Measurements from ENCODE around the gene C20orf204. TPM values are rescaled to one million over a fixed set of nuclear protein-coding genes. Genes with fewer than 3 reads are reported as not detected.

The C20orf204 gene
- total RNA-seq, 4 donors from 2014 or later = 0.17 to 1.6 (median 0.32) TPM

DNA sequence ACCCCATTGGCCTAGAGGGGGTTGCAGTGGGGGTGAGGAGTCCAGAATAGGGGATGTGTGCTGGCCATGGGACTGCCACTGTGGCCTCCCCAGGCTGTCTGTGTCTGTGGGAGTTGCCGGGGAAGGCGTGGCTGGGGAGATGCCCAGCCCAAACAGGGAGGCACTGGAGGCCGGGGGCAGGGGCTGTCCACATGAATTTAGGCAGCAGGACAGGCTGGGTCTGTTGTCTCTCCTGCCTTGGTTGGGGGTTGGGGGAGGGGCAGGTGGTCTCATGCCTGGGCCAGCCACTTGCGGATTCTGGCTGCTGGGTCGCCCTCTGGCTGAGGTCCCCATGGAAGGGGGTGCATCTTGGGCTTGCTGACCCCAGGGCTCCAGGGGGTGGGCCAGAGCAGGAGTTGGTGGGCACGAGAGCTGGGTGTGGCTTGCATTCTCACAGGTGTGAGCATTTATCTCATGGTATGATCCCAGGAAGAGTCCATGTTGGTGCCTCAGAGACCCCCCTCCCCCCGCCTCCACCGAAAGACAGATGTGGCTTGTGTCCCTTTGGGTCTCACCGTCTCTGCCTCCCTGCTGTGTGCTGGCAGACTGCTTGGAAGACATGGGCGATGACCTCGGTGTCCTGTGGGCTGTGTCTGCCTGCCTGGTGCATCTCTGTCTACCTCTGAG lies 9.5 kb downstream of the C20orf204 start:
- no peak for DNase-seq (ENCODE audit: extremely low spot score)
- TF ChIP-seq, protein P1, sequence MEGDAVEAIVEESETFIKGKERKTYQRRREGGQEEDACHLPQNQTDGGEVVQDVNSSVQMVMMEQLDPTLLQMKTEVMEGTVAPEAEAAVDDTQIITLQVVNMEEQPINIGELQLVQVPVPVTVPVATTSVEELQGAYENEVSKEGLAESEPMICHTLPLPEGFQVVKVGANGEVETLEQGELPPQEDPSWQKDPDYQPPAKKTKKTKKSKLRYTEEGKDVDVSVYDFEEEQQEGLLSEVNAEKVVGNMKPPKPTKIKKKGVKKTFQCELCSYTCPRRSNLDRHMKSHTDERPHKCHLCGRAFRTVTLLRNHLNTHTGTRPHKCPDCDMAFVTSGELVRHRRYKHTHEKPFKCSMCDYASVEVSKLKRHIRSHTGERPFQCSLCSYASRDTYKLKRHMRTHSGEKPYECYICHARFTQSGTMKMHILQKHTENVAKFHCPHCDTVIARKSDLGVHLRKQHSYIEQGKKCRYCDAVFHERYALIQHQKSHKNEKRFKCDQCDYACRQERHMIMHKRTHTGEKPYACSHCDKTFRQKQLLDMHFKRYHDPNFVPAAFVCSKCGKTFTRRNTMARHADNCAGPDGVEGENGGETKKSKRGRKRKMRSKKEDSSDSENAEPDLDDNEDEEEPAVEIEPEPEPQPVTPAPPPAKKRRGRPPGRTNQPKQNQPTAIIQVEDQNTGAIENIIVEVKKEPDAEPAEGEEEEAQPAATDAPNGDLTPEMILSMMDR (IDR thresholded peaks at IDR 0.05) = no peak
- TF ChIP-seq EP300 (IDR thresholded peaks at IDR 0.05) (no peak), POLR2AphosphoS5 (IDR thresholded peaks at IDR 0.05) (no peak), POLR2A (IDR thresholded peaks at IDR 0.05; ENCODE audit: low read depth) (no peak)
- Histone ChIP-seq H3K4me3 (peak overlapping the region in 2 of 4 donors; percentile 46 to 57), H3K4me1 (peaks cover 15 to 54% (median 40%) of the 10 kb centered on the region in 4 donors), H3K27me3 (peaks cover 0 to 99% (median 43%) of the 10 kb centered on the region in 4 donors), H3K36me3 (peaks cover 0 to 21% (median 0%) of the 10 kb centered on the region in 4 donors), H3K9me3 (no peaks in the 10 kb centered on the region), H3K27ac (replicated peaks in 1 of 4) (peak overlapping the region in 3 of 4 donors; percentile 45 to 55 (median 50))
- intact Hi-C loops (cut with DNase I) = no loop called here
- 75% methylated on average over 7 of the region's 11 CpGs for WGBS

DNA sequence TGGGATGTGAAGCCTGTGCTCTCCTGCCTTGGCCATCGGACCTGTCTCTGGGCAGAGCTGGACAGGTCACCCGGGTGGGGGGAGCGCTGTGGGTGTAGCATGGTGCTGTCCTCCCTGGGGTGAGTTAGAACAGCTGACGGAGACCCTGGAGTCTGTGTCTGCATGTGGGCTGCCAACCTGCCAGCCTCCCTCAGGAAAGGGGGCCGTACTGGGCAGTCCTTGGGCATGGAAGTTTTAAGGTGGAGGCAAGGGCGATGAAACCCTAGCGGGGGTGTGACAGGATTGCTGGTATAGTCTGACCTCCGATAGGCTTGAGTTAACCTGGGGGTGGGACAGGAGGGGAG lies 11.0 kb downstream of the C20orf204 start:
- Histone ChIP-seq H3K27ac (replicated peaks in 1 of 4) (peak overlapping the region in 2 of 4 donors; percentile 18 to 34), H3K36me3 (peaks cover 0 to 21% (median 0%) of the 10 kb centered on the region in 4 donors), H3K4me3 (peak overlapping the region; percentile 45 to 57 (median 46)), H3K4me1 (peaks cover 9 to 41% (median 27%) of the 10 kb centered on the region in 4 donors), H3K27me3 (peaks cover 0 to 99% (median 38%) of the 10 kb centered on the region in 4 donors), H3K9me3 (no peaks in the 10 kb centered on the region)
- intact Hi-C loops (cut with DNase I) = no loop called here
- no peak for TF ChIP-seq POLR2A (IDR thresholded peaks at IDR 0.05; ENCODE audit: low read depth)
- TF ChIP-seq POLR2AphosphoS5 (IDR thresholded peaks at IDR 0.05) = no peak
- TF ChIP-seq, protein P1 (IDR thresholded peaks at IDR 0.05) = no peak
- TF ChIP-seq EP300 (IDR thresholded peaks at IDR 0.05) = no peak
- 85% methylated on average over 8 of the region's 8 CpGs for WGBS
- DNase-seq (ENCODE audit: extremely low spot score) = no peak

DNA sequence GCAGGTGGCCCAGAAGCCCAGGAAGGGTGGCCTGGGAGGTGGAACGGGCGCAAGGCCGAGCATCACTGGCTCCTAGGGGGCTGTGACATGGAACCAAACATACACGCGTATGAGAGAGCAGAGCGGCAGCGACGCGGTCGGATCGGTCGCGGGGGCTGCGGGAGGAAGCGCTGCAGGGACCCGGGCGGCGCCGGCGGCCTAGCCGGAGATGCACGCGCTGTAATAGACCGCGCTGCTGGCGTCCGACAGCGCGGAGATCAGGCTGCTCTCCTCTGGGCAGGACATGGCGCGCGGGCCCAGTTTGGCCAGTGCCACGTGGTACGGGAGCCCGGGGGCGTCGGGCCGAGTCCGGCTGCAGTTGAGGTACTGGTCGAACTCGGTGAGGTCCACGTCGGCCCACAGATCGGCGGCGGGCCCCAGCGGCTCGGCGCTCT lies 12.0 kb downstream of the C20orf204 start:
- Histone ChIP-seq H3K4me1 (peaks cover 10 to 45% (median 31%) of the 10 kb centered on the region in 4 donors), H3K27me3 (peaks cover 0 to 99% (median 35%) of the 10 kb centered on the region in 4 donors), H3K27ac (replicated peaks in 1 of 4) (peak overlapping the region in 3 of 4 donors; percentile 10 to 58 (median 34)), H3K9me3 (no peaks in the 10 kb centered on the region), H3K36me3 (peaks cover 0 to 21% (median 0%) of the 10 kb centered on the region in 4 donors), H3K4me3 (peak overlapping the region; percentile 45 to 57 (median 46))
- WGBS = no CpG with 5 or more reads among the region's 49 CpGs
- TF ChIP-seq POLR2AphosphoS5 (IDR thresholded peaks at IDR 0.05) (no peak), POLR2A (IDR thresholded peaks at IDR 0.05; ENCODE audit: low read depth) (no peak), EP300 (IDR thresholded peaks at IDR 0.05) (no peak)
- TF ChIP-seq, protein P1 (IDR thresholded peaks at IDR 0.05) = no peak
- intact Hi-C loops (cut with DNase I) = no loop called here
- no peak for DNase-seq (ENCODE audit: extremely low spot score)

DNA sequence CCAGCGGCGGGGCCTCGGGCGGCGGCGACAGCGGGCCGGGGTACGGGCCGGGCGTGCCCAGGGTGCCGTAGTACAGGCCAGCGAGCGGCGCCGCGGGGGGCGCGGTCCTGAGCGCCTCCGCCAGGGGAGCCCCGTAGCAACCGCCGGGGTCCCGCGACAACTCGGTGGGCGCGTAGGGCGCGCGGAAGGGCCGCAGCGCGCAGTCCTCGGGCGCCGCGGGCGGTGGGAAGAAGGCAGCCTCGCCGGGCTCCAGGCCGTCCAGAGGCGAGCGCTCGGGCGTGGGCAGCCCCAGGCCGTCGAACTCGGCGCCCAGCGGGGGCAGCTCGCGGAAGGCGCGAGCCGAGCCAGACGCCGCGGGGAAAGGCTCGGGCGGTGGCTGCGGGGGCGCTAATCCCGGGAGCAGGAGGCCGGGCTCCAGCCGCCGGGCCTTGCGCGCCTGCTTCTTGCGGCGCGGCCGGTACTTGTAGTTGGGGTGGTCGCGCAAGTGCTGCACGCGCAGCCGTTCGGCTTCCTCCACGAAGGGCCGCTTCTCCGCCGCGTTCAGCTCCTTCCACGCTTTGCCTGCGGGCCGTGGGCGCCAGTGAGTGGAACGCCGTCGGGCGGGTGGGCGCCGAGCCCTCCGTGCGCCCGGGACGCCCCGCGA lies 12.5 kb downstream of the C20orf204 start:
- peaks cover 0 to 99% (median 36%) of the 10 kb centered on the region in 4 donors for H3K27me3 ChIP-seq
- H3K36me3 ChIP-seq = peaks cover 0 to 21% (median 0%) of the 10 kb centered on the region in 4 donors
- peak overlapping the region; percentile 45 to 57 (median 46) for H3K4me3 ChIP-seq
- DNase-seq (ENCODE audit: extremely low spot score) = no peak
- WGBS = 0% methylated on average over 1 of the region's 101 CpGs
- peak overlapping the region in 3 of 4 donors; percentile 10 to 58 (median 27) for H3K27ac ChIP-seq (replicated peaks in 1 of 4)
- intact Hi-C loops (cut with DNase I) = no loop called here
- TF ChIP-seq, protein P1 (IDR thresholded peaks at IDR 0.05) = no peak
- TF ChIP-seq POLR2AphosphoS5 (IDR thresholded peaks at IDR 0.05) (no peak), EP300 (IDR thresholded peaks at IDR 0.05) (no peak), POLR2A (IDR thresholded peaks at IDR 0.05; ENCODE audit: low read depth) (no peak)
- peaks cover 15 to 50% (median 36%) of the 10 kb centered on the region in 4 donors for H3K4me1 ChIP-seq
- no peaks in the 10 kb centered on the region for H3K9me3 ChIP-seq

Measured in esophagus muscularis mucosa (tissue), 4 donors.